Gastroesophageal sphincter (tissue), 4 donors: ENCODE data around the gene B9D1. TPM values are rescaled to one million over a fixed set of nuclear protein-coding genes. Genes with fewer than 3 reads are reported as not detected.

Experiments
- ATAC-seq: fragments of 150-250 bp; one replicate; pipeline ENCODE4 v1.9.1; 2016; ENCODE audit warnings: mild to moderate bottlenecking, moderate library complexity
- H3K27ac ChIP-seq, 4 donors: fragments of 200-600 bp; sonication (generic) in 3 of 4; 1 replicate in 3 of 4; 2 replicates in 1 of 4; pipeline ENCODE4 v1.5.1; 2016 to 2019
- H3K27me3 ChIP-seq: fragments of 200-600 bp; sonication (generic); one replicate; pipeline ENCODE4 v1.5.1; 2019
- H3K36me3 ChIP-seq, 2 donors: fragments of 200-600 bp; sonication (generic); one replicate each; pipeline ENCODE4 v1.5.1; 2019; ENCODE audit warnings: control low read depth in 1 of 2
- H3K4me1 ChIP-seq, 3 donors: fragments of 200-600 bp; sonication (generic); 1 replicate in 2 of 3; 2 replicates in 1 of 3; pipeline ENCODE4 v1.5.1; 2016 to 2019; ENCODE audit warnings: control low read depth in 2 of 3
- H3K4me3 ChIP-seq, 2 donors: fragments of 200-600 bp; sonication (generic); one replicate each; pipeline ENCODE4 v1.5.1; 2019; ENCODE audit warnings: mild to moderate bottlenecking in 1 of 2, moderate library complexity in 1 of 2
- H3K9me3 ChIP-seq, 3 donors: fragments of 200-600 bp; sonication (generic); one replicate each; pipeline ENCODE4 v1.5.1; 2017 to 2019; ENCODE audit warnings: control low read depth in 2 of 3
- EP300 ChIP-seq: sonication (generic); formaldehyde crosslinking; IDR thresholded peaks from one replicate; pipeline ENCODE4 v1.6.1; 2017; ENCODE audit warnings: antibody characterized with exemption, mild to moderate bottlenecking
- POLR2A ChIP-seq, 2 donors: fragments of 450-650 bp; IDR thresholded peaks; one replicate each; pipeline ENCODE4 v1.6.1; 2017; ENCODE audit warnings: antibody characterized with exemption in 2 of 2, mild to moderate bottlenecking in 2 of 2, moderate library complexity in 1 of 2
- POLR2AphosphoS5 ChIP-seq: sonication (generic); formaldehyde crosslinking; IDR thresholded peaks from one replicate; pipeline ENCODE4 v1.6.1; 2017; ENCODE audit warnings: antibody characterized with exemption
- WGBS, 2 donors: methylation state at CpG; one replicate each; pipeline ENCODE4 v1.1.5; 2018; ENCODE audit warnings: low coverage in 1 of 2; 5-methylcytosine and 5-hydroxymethylcytosine counted together
- total RNA-seq, 4 donors: library from RNA; depleted of rRNA; stranded (reverse); fragments of >200 nt; gene quantifications; one replicate each; pipeline ENCODE4 v1.1.0, GENCODE V29; 2016
- TF ChIP-seq, protein P1 (sequence below), 4 experiments: fragments of 200-600 bp in 2 of 4; fragments of 450-650 bp in 2 of 4; sonication (generic) in 1 of 4; IDR thresholded peaks; one replicate each; pipeline ENCODE4 v1.5.1; 2017 to 2019; ENCODE audit warnings: antibody characterized with exemption in 4 of 4, mild to moderate bottlenecking in 2 of 4, moderate library complexity in 2 of 4

Gene B9D1
- total RNA-seq, 4 donors from 2014 or later: 10.5 to 30.2 (median 16.2) TPM

DNA sequence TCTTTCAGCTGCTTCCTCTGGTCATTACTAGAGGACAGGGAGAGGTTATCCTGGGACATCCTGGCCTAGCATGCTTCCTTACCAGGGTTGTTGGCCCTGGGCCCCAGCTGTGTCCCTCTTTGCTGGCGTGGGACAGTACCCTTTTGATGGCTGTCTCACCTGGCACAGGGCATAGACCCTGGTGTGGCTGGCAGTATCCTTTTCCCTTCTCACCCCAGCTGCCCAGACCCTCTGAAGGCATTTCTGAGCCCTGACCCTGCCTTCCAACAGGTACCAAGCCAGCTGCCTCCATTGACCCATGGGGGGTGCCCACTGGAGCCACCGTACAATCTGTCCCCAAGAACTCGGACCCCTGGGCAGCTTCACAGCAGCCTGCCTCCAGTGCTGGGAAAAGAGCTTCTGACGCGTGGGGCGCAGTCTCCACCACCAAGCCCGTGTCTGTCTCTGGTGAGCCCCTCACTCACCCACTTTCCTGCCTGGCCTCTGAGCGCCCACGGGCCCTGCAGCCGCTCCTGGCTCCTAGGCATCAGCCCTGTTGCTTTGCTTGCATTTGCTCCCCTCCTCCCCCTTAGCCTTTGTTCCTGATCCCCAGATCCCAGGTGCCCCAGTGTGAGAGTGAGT lies 34.0 kb downstream of the B9D1 start:
- Histone ChIP-seq H3K27me3 (no peaks in the 10 kb centered on the region), H3K27ac (no peak overlapping the region)
- ATAC-seq: no peak

DNA sequence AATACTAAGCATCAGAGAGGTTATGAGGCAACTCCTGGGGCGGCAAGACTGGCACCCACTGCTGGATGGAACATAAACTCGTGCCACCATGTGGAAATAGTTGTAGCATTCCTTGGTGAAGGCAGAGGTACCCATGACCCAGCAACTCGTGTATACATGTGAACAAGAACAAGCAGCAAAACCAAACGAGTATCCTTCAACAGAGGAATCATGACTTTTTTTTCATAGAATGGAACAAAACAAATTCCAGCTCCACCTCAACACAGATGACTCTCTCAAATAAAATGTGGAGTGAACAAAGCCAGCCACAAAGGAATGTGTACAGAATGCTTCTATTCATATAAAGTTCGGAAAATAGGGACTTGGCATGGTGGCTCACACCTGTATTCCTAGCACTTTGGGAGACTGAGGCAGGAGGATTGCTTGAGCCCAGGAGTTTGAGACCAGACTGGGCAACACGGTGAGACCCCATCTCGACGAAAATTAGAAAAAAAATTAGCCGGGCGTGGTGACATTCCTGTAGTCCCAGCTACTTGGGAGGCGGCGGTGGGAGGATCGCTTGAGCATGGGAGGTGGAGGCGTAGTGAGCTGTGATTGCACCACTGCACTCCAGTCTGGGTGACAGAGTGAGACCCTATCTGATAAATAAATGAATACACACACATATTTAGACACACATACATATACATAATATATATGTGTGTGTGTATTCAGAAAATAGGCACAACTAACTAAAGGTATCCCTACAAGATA lies 35.3 kb downstream of the B9D1 start:
- Histone ChIP-seq H3K9me3 (no peaks in the 10 kb centered on the region), H3K4me3 (no peak overlapping the region), H3K36me3 (peaks cover 0 to 44% of the 10 kb centered on the region in 2 donors), H3K27ac (no peak overlapping the region), H3K27me3 (no peaks in the 10 kb centered on the region), H3K4me1 (no peaks in the 10 kb centered on the region)
- no peak for TF ChIP-seq POLR2A (IDR thresholded peaks at IDR 0.05)
- TF ChIP-seq EP300: no peak
- TF ChIP-seq POLR2AphosphoS5: no peak
- ATAC-seq: no peak
- 81 to 90% methylated on average over 12 to 14 of the region's 14 CpGs for WGBS, 2 donors

More for the DNA sequence above, 34.0 kb downstream of the B9D1 start:
- H3K9me3 ChIP-seq: no peaks in the 10 kb centered on the region
- WGBS, 2 donors: 100% methylated on average over 1 to 3 of the region's 10 CpGs
- H3K4me3 ChIP-seq: no peak overlapping the region
- H3K4me1 ChIP-seq: no peaks in the 10 kb centered on the region
- TF ChIP-seq POLR2AphosphoS5 (no peak), POLR2A (IDR thresholded peaks at IDR 0.05) (no peak), EP300 (no peak)
- TF ChIP-seq, protein P1, sequence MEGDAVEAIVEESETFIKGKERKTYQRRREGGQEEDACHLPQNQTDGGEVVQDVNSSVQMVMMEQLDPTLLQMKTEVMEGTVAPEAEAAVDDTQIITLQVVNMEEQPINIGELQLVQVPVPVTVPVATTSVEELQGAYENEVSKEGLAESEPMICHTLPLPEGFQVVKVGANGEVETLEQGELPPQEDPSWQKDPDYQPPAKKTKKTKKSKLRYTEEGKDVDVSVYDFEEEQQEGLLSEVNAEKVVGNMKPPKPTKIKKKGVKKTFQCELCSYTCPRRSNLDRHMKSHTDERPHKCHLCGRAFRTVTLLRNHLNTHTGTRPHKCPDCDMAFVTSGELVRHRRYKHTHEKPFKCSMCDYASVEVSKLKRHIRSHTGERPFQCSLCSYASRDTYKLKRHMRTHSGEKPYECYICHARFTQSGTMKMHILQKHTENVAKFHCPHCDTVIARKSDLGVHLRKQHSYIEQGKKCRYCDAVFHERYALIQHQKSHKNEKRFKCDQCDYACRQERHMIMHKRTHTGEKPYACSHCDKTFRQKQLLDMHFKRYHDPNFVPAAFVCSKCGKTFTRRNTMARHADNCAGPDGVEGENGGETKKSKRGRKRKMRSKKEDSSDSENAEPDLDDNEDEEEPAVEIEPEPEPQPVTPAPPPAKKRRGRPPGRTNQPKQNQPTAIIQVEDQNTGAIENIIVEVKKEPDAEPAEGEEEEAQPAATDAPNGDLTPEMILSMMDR (IDR thresholded peaks at IDR 0.05): no peak
- peaks cover 0 to 50% of the 10 kb centered on the region in 2 donors for H3K36me3 ChIP-seq

DNA sequence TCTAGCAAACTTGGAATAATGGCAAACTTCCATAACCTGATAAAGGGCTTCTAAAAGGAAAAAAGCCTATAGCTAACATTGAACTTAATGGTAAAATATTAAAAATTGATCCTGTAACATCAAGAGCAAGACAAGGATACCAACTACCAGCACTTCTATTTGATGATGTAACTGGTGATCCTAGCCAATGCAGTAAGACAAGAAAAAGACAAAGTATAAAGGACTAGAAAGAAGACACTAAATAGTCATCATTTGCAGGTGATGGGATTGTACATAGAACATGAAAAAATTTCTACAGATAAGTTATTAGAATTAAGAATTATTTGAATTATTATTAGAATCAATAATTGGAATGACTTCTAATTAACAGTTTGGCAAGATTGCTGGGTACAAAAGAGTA lies 37.0 kb downstream of the B9D1 start:
- Histone ChIP-seq H3K4me1 (no peaks in the 10 kb centered on the region), H3K4me3 (no peak overlapping the region), H3K27ac (no peak overlapping the region), H3K36me3 (peaks cover 0 to 36% of the 10 kb centered on the region in 2 donors), H3K27me3 (no peaks in the 10 kb centered on the region), H3K9me3 (no peaks in the 10 kb centered on the region)
- TF ChIP-seq, protein P1 (IDR thresholded peaks at IDR 0.05): no peak
- TF ChIP-seq EP300 (no peak), POLR2A (IDR thresholded peaks at IDR 0.05) (no peak), POLR2AphosphoS5 (no peak)
- no peak for ATAC-seq

DNA sequence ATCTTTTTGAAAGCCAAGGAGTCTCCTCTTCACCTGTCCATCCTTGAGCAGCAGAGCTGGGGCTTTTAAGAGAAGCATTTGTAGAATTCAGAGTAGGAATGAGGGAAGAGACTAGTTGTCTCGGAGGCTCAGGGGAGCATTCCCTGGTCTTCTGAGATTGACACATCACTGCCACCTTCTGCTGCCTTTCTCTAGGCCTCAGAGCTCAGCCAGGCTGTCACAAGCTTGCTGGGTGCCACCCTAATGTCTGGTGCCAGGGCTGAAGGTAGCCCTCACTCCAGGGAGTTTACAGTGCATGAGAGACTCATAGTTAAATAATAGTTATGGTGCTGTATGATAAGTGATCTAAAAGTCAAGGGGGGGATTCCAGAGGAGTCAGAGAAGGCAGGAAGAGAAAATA lies 39.7 kb downstream of the B9D1 start:
- Histone ChIP-seq H3K4me3 (no peak overlapping the region), H3K27ac (no peak overlapping the region), H3K27me3 (no peaks in the 10 kb centered on the region), H3K9me3 (no peaks in the 10 kb centered on the region), H3K4me1 (peaks cover 0 to 3% (median 0%) of the 10 kb centered on the region in 3 donors), H3K36me3 (peaks cover 0 to 13% of the 10 kb centered on the region in 2 donors)
- TF ChIP-seq, protein P1 (IDR thresholded peaks at IDR 0.05): no peak
- no peak for TF ChIP-seq POLR2A (IDR thresholded peaks at IDR 0.05)
- no peak for TF ChIP-seq EP300
- TF ChIP-seq POLR2AphosphoS5: no peak
- 80 to 100% methylated on average over 1 of the region's 1 CpG for WGBS, 2 donors
- no peak for ATAC-seq

DNA sequence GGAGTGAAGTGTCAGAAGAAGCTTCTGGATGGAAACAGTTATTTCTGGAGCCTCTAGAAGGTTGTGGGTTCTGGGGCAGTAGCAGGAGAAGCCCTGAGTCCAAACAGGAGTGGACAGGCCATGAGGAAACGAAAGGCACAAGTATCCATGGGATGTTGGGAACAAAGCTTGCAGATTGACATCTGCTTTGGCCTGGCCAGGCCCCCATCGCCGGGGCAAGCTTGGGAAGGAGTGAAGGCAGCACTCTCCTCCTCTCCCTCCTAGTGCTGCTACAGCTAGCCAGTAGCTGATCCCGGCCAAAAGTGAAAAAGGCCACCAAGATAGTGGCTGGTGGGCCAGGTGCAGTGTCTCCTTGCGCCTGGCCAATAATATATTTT lies 40.4 kb downstream of the B9D1 start:
- H3K4me3 ChIP-seq: no peak overlapping the region
- peaks cover 0 to 11% (median 0%) of the 10 kb centered on the region in 3 donors for H3K4me1 ChIP-seq
- no peak for ATAC-seq
- H3K27ac ChIP-seq: no peak overlapping the region
- H3K9me3 ChIP-seq: no peaks in the 10 kb centered on the region
- WGBS, 2 donors: 61 to 100% methylated on average over 1 to 3 of the region's 5 CpGs
- peaks cover 0 to 15% of the 10 kb centered on the region in 2 donors for H3K36me3 ChIP-seq
- TF ChIP-seq, protein P1 (IDR thresholded peaks at IDR 0.05): peak in 1 of 4 experiments; percentile 1
- no peak for TF ChIP-seq POLR2A (IDR thresholded peaks at IDR 0.05)
- no peak for TF ChIP-seq POLR2AphosphoS5
- no peak for TF ChIP-seq EP300
- H3K27me3 ChIP-seq: no peaks in the 10 kb centered on the region
